Aorta (tissue), 5 donors: ENCODE measurements around the gene DMRT1. TPM values are rescaled to one million over a fixed set of nuclear protein-coding genes. Genes with fewer than 3 reads are reported as not detected.

ENCODE experiments used
- ATAC-seq: fragments of 200-7000 bp; cut with Tn5 transposase; one replicate; pipeline ENCODE4 v1.9.1; 2022; ENCODE audit warnings: moderate library complexity; ENCODE audit not compliant: low FRiP score
- DNase-seq, 2 donors: peaks; one replicate each; pipeline ENCODE4 v3.0.0-alpha.2; 2020
- H3K27ac ChIP-seq, 2 donors: one replicate each; pipeline ENCODE4 v1.5.1; 2013; ENCODE audit warnings: low read length in 2 of 2, mild to moderate bottlenecking in 2 of 2, moderate library complexity in 2 of 2, control low read depth in 1 of 2, inconsistent platforms in 1 of 2, low read depth in 1 of 2
- H3K27me3 ChIP-seq, 2 donors: one replicate each; pipeline ENCODE4 v1.6.1; 2013; ENCODE audit warnings: control low read depth in 1 of 2, low read length in 1 of 2, mild to moderate bottlenecking in 1 of 2, moderate library complexity in 1 of 2; ENCODE audit not compliant: insufficient read depth in 2 of 2, control insufficient read depth in 1 of 2
- H3K36me3 ChIP-seq, 2 donors: one replicate each; pipeline ENCODE4 v1.6.1; 2013; ENCODE audit warnings: control low read depth in 1 of 2, low read length in 1 of 2, mild to moderate bottlenecking in 1 of 2; ENCODE audit not compliant: insufficient read depth in 2 of 2, control insufficient read depth in 1 of 2
- H3K4me1 ChIP-seq, 2 donors: one replicate each; pipeline ENCODE4 v1.6.1; 2013; ENCODE audit warnings: low read length in 2 of 2, control low read depth in 1 of 2, mild to moderate bottlenecking in 1 of 2, moderate library complexity in 1 of 2; ENCODE audit not compliant: insufficient read depth in 2 of 2, control insufficient read depth in 1 of 2
- H3K4me3 ChIP-seq, 2 donors: one replicate each; pipeline ENCODE4 v1.5.1; 2013; ENCODE audit warnings: low read length in 2 of 2, control low read depth in 1 of 2, mild to moderate bottlenecking in 1 of 2
- H3K9me3 ChIP-seq: one replicate; pipeline ENCODE4 v1.6.1; 2013; ENCODE audit warnings: mild to moderate bottlenecking, low read length; ENCODE audit not compliant: control insufficient read depth
- WGBS, 2 donors: extraction: QIAGEN DNeasy Blood & Tissue Kit; methylation state at CpG; one replicate each; pipeline ENCODE4 v1.1.7; 2013; 5-methylcytosine and 5-hydroxymethylcytosine counted together
- intact Hi-C, 2 donors: fragments of 100-400 bp; cut with DNase I; formaldehyde crosslinking; loops; one replicate each; pipeline versions ENCODE4 v1.14.2 to v1.15.0; 2022
- polyA plus RNA-seq, 2 donors: library from polyadenylated mRNA; stranded (reverse); fragments of 200-250 nt; gene quantifications; one replicate each; pipeline ENCODE4 v1.2.3, GENCODE V29; 2013
- total RNA-seq, 2 donors: library from RNA; stranded (reverse); fragmentation: NEBNext Ultra II Directional; extraction: Animal tissue kit (Norgen Biotek cat#: 25700); gene quantifications; one replicate each; pipeline ENCODE4 v1.2.1, GENCODE V29; 2021
- donor health status: healthy with polysubstance abuse.
- donor health status: Bipolar disorder and iron deficiency.
- donor health status: DM: no; HTN: no; CAD: no.
- donor health status: DM: no; HTN: no; CAD: no.
- donor health status: DM: yes; HTN: yes; CAD: no.

DMRT1 gene
- total and polyA plus RNA-seq, 4 donors: not detected

DNA sequence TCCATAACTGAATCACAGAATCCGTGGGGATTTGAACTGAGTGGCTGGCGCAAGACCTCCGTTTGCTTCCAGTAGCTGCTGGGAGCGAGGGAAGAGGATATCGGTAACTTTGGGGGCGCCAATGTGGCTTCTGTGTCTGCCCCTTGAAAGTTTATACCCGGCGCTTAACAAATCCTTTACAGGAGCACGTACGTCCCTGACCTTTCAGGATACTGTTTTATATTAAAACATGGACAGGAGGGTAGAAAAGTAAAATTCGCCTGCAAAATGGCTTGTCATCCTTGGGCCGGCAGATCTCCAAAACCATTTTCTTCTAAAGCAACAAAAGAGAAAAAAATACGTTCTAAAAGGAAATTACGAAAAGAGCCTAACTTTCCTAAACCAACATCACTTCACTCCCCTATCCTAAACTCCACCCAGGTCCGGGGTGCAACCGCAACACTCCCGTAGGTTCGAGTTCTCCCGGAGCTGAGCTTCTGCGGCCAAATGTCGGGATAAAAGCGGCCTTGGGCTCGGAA, 134.3 kb downstream of the DMRT1 start:
- WGBS, 2 donors: 13 to 19% methylated on average over 23 of the region's 23 CpGs
- DNase-seq: no peak
- H3K27me3 ChIP-seq: no peaks in the 10 kb centered on the region

DNA sequence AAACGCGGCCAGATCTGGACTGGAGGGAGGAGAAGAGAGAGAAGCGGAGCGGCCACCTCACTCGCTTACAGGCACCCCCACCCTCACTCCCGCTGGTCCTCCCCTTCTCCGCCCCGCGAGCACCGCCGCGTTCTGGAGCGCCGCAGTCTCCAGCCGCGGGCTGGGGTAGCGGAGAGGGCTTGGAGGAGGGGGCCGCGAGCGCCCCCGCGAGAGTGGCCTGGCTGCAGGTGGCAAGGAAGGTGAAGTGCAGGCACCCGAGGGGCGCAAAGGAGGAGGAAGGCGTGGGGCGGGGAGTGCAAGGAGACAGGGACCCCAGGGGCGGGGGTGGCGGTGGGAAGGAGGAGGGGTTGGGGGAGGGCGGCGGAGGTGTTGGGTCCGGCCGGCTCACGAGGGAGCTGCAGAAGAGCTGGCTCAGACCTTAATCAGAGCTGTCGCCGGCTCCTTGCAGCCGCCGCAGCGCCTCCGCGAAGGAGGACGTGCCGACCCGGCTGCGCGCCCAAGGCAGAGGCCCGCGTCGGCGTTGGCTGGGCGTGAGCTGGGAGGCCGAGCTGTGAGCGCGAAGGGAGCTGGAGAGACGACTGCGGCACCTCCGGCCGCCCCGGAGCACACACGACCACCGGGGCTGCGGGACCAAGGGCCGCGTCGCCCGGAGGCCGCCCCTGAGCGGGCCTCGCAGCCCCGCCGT, 134.9 kb downstream of the DMRT1 start, which contains the start of gene DMRT3:
DMRT3 (plus strand) TSS at position 398 of the 685 bp plus-strand sequence. CDS start 347 bp downstream, outside the sequence.
- no peaks in the 10 kb centered on the region for H3K4me1 ChIP-seq
- H3K36me3 ChIP-seq: no peaks in the 10 kb centered on the region
- intact Hi-C loops: no loop called here
- no peaks in the 10 kb centered on the region for H3K27me3 ChIP-seq
- WGBS, 2 donors: 1 to 2% methylated on average over 54 to 70 of the region's 70 CpGs
- peak; percentile 11 for ATAC-seq
- H3K4me3 ChIP-seq: no peak within 1 kb of the TSS
- H3K9me3 ChIP-seq: no peaks in the 10 kb centered on the region
- DNase-seq: no peak
- no peak within 1 kb of the TSS for H3K27ac ChIP-seq

More for the DNA sequence above, 134.3 kb downstream of the DMRT1 start:
- ATAC-seq: no peak
- Histone ChIP-seq H3K4me3 (no peak overlapping the region), H3K36me3 (no peaks in the 10 kb centered on the region), H3K4me1 (no peaks in the 10 kb centered on the region), H3K27ac (no peak overlapping the region), H3K9me3 (no peaks in the 10 kb centered on the region)
- intact Hi-C loops: no loop called here

DNA sequence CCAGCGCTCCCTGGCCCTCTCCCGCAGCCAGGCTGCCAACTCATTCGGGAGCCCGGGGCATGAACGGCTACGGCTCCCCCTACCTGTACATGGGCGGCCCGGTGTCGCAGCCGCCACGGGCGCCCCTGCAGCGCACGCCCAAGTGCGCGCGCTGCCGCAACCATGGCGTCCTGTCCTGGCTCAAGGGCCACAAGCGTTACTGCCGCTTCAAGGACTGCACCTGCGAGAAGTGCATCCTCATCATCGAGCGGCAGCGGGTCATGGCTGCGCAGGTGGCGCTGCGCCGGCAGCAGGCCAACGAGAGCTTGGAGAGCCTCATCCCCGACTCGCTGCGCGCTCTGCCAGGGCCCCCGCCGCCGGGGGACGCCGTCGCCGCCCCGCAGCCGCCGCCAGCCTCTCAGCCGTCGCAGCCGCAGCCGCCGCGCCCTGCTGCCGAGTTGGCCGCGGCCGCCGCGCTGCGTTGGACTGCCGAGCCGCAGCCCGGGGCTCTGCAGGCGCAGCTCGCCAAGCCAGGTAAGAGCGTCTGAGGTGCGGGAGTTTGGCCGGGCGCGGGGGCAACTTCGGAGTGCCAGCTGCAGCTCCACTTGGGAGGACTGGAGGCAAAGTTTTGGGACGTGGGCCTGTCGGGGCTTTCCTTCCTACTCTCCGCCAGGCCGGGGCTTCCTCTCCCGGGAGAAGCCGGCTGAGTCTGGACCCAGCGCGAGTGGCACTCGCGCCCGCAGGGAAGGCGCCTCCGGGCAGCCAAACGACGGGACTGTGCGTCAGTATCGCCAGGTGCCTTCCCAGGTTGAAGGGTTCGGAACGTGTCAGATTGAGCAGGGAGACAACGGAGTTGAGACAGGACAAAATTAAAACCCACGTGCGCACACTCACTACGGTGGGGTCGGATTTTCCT, 135.7 kb downstream of the DMRT1 start:
- Histone ChIP-seq H3K27me3 (no peaks in the 10 kb centered on the region), H3K4me3 (no peak overlapping the region), H3K4me1 (no peaks in the 10 kb centered on the region), H3K9me3 (no peaks in the 10 kb centered on the region), H3K36me3 (no peaks in the 10 kb centered on the region), H3K27ac (no peak overlapping the region)
- intact Hi-C loops: no loop called here
- DNase-seq (no peak), ATAC-seq (no peak)
- 9 to 10% methylated on average over 84 to 92 of the region's 92 CpGs for WGBS, 2 donors

DNA sequence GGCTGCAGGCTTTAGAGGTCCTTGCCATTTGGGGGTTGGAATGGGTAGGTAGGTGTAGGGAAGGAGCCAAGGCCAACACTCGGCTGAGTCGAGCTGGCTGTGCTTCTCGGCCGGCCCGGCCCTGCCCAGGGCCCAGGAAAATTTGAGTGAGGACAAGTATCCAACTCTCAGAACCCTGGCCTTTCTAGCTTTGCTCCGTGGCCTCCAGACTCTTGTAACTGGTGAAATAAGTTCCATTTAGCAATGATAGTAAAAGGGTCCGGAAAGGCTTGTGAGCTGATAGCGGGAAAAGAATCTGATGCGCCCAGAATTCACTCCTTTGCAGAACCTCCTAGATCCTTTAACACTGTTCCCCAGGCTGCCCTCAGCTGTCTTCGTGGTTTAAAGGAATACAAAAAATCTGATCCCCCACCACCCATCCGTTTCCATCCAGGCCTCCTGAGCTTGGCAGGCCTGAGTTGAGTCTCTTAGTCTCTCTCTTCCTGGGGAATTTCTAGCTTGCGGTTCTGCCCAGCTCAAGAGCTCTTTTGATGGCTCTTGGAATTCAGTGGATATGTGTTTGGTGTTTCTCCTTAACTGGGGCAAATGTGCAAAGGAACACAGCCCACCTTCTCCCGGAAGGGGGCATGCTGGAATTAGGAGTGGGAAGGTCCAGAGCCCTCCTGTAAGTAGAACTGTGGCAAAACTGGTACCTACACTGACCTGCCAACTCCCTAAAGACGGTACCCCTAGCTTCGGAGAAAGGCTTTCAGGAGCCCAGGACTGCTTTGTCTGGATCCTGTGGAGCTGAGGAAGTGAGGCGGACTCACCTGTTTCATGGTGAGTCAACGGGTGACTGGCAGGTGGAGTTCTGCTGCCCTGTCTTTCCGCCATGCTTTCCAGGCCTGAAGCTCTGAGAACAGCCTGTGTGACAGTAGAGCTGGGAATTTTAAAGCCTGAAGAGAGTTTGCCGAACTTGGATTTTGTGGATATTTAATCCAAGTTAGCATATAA, 136.6 kb downstream of the DMRT1 start:
- Histone ChIP-seq H3K4me3 (no peak overlapping the region), H3K27me3 (peaks cover 0 to 2% of the 10 kb centered on the region in 2 donors), H3K9me3 (no peaks in the 10 kb centered on the region), H3K27ac (no peak overlapping the region), H3K36me3 (no peaks in the 10 kb centered on the region), H3K4me1 (no peaks in the 10 kb centered on the region)
- 80 to 83% methylated on average over 19 of the region's 19 CpGs for WGBS, 2 donors
- no peak for ATAC-seq
- intact Hi-C loops: no loop called here
- DNase-seq: no peak

DNA sequence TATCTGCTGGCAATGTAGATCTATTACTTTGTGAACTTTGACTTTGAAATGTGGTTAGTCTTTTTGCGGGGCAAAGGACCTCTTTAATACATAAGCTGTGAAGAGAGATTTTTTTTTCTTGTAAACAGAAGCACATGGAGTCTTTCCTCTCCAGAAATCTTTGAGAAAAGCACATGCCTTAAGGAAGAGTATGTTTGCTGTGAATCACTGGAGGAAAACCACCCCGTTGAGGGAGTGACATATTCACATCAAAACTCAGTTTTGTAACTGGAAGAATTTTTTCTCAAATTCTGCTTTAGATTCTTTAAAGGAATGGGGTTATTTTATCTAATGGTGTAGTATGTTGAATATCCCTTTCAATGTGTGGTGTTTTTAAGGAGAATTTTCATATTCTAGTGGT, 138.5 kb downstream of the DMRT1 start:
- no peak for ATAC-seq
- DNase-seq: no peak
- intact Hi-C loops: no loop called here
- Histone ChIP-seq H3K4me1 (no peaks in the 10 kb centered on the region), H3K36me3 (no peaks in the 10 kb centered on the region), H3K27me3 (peaks cover 0 to 2% of the 10 kb centered on the region in 2 donors), H3K27ac (no peak overlapping the region), H3K9me3 (no peaks in the 10 kb centered on the region), H3K4me3 (no peak overlapping the region)
- WGBS, 2 donors: 44 to 53% methylated on average over 2 of the region's 2 CpGs

DNA sequence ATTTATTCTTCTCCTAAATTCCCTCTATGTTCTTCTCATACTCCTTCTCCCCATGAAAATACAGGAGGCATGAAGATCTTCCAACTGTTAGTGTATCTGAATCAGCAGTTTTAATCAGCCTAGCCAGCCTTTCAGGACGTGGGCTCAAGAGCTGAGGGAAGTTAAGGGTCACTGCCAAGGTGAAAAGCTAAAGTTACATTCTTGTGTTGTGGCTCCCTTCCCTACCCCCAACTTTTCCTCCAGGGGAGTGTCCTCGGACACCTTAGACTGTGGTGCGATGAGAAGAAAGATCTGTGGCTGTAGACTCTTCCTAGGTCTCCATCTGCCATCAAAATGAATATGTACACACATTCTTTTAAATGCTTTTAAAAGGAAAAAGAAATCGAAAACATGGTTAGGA, 139.1 kb downstream of the DMRT1 start:
- WGBS, 2 donors: 28 to 31% methylated on average over 4 of the region's 4 CpGs
- ATAC-seq (no peak), DNase-seq (no peak)
- Histone ChIP-seq H3K4me1 (no peaks in the 10 kb centered on the region), H3K27me3 (peaks cover 0 to 2% of the 10 kb centered on the region in 2 donors), H3K4me3 (no peak overlapping the region), H3K9me3 (peaks cover under 1% of the 10 kb centered on the region), H3K36me3 (no peaks in the 10 kb centered on the region), H3K27ac (no peak overlapping the region)
- intact Hi-C loops: no loop called here

DNA sequence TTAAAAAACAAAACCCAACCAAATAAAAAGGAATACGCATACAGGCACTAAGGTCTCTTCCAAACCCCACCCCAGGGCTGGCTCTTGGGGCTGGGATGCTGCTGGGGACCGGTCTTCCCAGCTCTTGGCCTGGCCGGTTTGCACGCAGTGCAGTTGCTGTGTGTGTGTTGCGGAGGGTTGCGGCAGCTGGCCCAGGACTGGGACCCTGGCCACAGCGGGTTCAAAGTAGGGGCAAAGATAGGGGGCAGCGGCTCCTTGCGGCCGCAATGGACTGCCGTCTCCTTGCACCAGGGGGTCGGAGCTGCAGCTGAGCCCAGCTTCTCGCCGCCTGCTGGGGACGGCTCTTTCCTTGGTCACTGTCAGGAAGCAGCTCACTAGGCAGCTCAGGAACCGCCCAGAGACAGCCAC, 140.0 kb downstream of the DMRT1 start:
- H3K9me3 ChIP-seq: peaks cover 1% of the 10 kb centered on the region
- H3K4me1 ChIP-seq: no peaks in the 10 kb centered on the region
- ATAC-seq (no peak), DNase-seq (no peak)
- no peak overlapping the region for H3K27ac ChIP-seq
- H3K4me3 ChIP-seq: no peak overlapping the region
- H3K27me3 ChIP-seq: peaks cover 0 to 5% of the 10 kb centered on the region in 2 donors
- 49 to 57% methylated on average over 16 of the region's 16 CpGs for WGBS, 2 donors
- no peaks in the 10 kb centered on the region for H3K36me3 ChIP-seq
- intact Hi-C loops: no loop called here
